HG02938 (cell line): ENCODE results near the gene CLCNKA.
A peak's percentile ranks its signal among the peaks of the same experiment; 100 is the strongest.
"Not testable (repeated sequence)": the region's sequence is repeated elsewhere in the genome, so short reads cannot be mapped to it uniquely, and the experiment has no call there.

Source experiments
- ATAC-seq: cut with Tn5 transposase; IDR thresholded peaks from one replicate; pipeline ENCODE4 v1.9.1; 2021; ENCODE audit warnings: mild to moderate bottlenecking, moderate library complexity; ENCODE audit not compliant: unreplicated experiment

Gene CLCNKA

DNA sequence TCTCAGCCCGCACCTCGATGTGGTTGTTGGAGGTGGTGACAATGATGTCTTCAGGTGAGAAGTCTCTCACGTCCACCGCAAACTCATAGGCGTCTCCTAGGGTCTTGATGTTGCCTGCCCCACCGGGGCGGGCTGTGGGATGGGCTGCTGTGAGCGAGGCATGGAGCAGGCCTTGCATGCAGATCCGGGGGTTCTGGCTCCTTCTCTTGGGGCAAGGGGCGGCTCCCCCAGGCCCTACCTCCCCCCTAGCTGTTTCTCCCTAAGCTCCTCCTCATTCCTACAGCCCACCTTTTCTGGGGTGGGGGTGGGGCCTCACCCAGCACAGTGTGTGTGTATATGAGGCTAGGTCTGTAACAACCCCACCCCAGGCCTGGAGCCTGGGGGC, 4.8 kb upstream of the CLCNKA start:
- ATAC-seq: no peak

DNA sequence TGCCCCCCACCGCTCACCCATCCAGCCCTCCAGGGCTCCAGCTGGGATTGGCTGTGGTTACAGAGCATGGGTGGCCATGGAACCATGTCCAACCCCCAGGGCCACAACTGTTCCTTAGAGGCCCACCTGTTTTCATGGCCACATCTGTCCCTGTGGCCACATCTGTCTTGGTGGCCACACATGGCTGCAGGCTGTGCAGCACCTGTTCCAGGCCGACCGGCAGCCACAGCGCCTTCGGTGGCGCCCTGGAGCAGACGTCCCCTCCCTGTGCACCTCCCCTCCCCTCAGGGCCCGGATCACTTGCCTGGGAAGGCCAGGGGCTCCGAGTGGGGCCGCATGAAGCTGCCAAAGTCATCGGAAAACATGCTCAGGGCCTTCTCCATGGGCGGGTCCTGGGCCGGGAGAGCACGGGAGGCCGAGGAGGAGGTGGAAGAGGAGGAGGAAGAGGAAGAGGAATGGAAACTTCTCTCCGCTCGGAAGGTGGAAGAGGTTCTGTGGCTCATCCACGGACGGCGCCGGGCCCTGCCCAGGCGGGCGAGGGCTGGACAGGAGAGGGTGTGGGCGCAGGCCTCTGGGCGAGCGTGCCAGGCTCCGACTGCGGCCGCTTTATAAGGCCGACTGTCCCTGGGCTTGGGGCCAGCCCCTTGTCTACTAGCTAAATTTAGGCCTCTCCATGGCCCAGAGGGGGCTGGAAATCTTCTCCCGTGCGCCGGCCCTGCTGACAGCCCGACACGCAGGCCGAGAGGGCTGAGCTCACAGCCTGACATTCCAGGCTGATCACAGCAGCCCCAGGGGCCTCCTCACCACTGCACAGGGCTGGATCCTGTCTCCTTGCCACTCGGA, 4.2 kb upstream of the CLCNKA start, which contains the start of gene HSPB7:
HSPB7 (minus strand) TSS at position 583 of the 843 bp plus-strand sequence; CDS start at position 503, 80 bp downstream.
- ATAC-seq: no peak

DNA sequence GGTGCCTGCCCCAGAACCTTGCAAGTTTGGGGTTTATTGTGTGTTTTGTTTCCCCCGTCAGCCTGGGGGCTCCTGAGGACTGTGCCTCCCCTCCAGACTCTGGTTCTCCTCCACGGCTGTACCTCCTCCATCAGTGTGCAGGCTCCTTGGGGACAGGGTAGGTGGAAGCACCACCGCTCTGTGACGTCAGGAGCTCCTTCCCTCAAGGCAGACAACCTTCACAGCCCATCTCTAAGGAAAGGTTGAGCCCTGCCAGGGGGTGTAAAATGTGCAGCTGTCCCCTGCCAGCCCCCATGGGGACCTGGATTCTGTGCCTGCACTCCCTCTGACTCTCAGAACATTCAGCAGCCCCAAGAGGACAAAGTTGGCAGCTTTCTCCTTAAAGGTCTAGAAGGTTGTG, 3.5 kb upstream of the CLCNKA start:
- no peak for ATAC-seq

DNA sequence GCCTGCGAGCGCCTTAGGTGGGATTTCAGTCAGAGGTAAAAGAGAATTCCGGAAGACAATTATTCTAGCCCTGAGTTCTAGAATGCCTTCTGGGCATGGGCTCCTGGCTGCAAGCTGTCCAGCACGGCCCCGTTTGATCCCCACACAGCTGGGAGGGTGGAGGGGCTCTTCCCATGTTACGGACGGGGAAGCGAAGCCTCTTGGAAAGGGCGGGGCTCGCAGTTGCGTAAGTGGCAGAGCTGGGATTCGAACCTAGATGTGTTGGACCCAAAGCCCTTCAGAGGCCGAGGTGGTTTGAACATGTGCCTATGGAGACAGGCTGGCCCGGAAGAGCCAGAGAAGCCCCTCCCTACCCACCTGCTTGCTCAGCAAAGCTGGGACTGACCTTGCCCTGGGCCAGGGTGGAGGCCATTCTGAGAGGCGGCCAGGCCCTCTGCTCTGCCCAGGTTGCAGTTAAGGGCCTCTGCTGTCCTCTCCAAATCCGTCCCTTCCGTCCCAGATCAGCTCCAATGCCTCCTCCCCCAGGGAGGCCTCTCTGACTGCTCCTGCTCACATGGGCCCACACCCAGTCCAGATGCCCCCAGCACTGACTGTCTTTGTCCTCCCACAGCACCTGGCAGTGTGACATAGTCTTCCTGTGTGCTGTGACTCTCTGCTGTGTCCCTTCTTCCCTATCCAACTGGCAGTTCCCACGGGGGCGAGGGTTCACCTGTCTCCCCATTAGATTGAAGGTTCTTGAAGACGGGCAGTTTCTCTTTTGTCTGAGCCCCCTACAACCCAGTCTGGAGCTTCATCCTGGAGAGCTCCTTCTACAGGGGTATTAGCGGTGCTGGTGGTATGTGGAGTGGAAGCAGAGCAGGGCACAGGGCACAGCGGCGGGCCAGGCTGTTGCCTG, 2.8 kb upstream of the CLCNKA start:
- no peak for ATAC-seq

DNA sequence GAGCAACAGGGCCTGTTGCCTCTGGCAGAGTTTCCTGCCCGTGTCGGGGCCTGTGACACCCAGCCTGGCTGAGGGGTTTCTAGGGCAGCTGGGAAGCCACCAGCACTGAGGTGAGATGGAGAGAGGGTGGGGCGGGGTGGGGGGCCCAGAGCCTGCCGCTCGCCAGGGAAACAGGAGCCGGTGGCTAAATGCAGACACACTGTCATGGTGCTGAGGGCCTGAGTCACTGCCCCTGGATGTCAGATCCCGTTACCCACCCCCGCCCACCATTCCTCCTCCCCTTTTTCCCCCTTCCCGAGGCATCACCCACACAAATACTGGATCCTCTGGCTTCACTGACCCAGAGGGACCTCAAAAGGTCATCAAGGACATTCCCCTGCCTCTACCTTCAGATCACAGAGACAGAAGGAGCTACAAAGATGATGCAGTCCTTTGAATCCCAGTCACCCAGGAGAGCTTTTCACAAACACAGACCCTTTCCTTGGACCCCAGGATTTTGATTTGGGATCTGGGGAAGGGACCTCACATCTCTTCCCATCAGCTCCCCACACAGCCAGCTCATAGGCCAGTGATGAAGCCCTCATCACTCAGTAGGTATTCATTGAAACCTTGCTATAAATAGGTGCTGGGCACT, 2.1 kb upstream of the CLCNKA start:
- no peak for ATAC-seq

DNA sequence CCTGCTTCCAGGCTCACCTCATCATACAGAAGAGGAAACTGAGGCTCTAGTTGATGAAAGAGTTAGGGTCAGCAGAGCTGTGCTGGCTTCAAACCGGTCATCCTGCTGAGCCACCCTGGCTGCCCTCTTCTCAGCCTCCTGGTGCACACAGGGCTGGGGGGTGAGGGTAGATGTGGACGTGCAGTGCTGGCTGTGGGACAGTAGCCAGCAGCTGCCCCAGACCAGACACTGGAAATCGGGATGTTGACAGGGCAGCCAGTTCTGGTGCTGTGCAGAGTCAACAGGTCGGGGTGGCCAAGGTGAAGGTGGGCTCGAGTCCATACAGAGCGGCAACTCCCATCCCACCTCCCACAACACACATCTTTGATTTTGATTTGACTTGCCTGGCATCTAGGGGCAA, 1.5 kb upstream of the CLCNKA start:
- ATAC-seq: no peak

DNA sequence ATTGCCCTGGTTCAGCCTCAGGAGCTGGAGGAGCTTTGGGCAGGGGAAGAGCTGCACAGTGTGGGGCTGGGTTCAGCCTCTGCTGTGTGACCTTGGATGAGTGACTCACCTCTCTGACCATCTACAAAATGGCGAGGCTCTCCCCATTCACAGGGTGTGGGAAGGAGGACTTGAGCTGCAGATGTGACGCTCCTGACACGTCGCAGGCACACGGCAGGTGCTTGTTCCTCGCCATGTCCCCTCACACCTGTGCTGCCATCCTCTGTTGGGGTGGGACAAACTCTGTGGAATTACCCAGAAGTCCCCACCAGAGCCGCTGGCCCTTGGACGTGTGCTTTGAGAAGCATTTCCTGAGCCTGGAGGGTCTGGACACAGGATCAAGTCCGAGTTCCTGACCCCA, 958 bp upstream of the CLCNKA start:
- ATAC-seq: not testable (repeated sequence)

DNA sequence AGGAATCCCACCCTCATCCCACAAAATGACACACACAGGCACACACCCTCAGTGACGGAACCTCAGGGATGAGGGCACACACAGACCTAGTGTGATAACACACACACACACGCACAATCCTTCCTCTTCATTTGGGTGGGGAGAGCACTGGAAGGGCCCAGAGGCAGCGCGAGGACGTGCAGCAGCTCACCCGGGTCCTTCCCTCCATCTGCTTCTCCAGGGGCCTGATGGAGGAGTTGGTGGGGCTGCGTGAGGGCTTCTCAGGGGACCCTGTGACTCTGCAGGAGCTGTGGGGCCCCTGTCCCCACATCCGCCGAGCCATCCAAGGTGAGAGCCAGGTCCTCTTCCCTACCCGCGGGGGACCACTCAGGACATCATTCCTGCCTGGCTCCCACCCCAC, 557 bp downstream of the CLCNKA start:
- ATAC-seq: no peak

DNA sequence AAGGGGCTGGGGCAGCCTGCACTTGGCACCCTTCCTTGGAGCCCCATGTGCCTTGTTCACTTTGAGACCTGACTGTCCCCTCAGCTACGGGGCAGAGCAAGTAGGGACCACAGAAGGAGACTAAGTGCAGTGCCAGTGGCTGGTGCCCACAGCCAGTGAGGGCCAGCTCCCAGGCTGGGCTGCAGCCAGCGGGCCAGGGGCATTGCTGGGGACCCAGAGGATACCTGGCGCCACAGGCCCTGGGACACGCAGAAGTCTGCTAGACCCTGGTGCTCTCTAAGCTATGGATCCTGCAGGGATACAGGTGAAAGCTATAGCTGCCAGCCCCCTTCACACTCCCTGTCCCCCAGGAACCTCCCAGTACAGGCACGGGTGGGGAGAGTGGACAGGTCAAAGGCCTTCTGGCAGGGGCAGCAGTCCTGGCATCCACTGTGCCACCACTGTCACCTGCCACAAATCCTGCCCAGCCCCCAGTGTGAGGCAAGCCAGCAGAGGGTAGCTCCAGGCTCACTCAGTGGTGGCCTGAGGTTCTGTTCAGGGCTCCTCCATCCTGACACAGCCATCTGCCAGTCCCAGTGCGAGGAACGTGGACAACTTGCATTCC, 1.3 kb downstream of the CLCNKA start:
- no peak for ATAC-seq

DNA sequence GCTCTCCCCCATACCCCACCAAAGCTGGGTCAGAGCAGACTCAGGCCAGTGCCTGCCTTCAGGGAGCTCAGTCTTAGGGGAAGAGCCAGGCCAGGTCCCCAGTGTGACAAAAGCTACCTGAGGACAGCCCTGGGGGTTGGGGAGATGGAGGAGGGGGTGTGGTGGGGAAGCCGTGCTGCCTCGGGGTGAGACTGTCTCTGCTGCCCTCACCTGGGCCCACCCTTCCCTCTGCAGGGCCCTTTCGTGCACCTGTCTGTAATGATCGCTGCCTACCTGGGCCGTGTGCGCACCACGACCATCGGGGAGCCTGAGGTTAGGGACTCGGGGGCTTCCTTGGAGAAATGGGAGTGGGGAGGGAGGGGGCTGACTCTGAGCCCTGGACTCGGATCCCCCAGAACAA, 4.5 kb downstream of the CLCNKA start:
- not testable (repeated sequence) for ATAC-seq

DNA sequence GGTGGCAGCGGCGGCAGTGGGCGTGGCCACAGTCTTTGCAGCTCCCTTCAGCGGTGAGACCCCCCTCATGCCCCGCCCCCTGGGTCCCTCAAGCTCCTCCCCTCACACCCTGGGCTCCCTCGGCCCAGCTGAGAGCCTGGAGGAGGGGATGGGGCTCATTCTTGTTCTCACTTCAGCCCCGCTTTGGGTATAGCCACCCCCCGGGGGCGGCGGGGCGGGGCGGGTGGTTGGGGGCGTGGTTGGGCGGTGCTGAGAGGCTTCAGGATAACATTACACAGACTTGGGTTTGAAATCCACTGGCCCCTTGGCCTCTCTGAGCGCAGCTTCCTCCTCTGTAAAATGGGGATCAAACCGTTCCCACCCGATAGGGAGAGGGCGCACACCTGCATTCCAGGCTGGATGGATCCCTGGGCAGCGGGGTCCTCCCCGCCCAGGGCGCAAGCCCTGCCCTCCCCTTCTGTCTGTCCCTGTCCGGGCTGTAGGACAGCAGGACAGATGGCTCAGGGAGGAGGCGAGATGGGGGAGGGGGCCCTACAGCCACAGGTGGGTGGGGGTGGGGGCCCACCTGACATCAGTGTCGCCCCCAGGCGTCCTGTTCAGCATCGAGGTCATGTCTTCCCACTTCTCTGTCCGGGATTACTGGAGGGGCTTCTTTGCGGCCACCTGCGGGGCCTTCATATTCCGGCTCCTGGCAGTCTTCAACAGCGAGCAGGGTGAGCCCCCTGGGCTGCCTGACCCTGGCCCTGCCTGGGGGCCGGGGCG, 5.1 kb downstream of the CLCNKA start:
- no peak for ATAC-seq

DNA sequence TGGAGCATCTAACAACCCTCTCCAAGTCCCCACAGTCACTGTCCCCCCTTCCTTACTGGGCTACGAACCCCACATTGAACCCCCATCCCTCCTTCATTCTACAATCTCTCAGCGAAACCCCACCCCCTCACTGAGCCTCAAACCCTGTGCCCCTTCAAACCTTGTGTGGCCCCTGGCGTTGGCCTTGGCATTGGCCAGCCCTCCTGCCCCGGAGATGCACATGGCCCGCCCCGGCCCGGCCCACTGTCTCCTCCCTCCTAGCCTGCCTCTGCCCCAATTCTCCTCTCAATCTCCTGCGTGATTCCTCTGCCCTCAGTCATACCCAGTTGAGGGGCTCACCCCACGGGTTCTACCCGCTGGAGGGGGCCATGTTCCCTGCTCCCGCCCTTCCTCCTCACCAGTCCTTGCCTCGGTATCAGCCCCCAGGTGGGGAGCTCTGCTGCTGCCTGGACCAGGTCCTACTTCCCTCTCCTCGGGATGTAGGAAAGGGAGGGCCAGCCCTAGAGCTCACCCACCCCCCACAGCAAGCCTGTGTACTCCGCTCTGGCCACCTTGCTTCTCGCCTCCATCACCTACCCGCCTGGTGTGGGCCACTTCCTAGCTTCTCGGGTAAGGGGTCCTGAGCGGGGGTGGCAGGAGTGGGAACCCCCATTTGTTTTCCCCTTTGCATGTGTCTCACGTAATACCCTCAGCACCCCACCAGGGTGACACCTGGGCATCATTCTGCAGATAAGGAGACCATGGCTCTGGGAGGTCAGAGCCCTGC, 6.6 kb downstream of the CLCNKA start:
- no peak for ATAC-seq

DNA sequence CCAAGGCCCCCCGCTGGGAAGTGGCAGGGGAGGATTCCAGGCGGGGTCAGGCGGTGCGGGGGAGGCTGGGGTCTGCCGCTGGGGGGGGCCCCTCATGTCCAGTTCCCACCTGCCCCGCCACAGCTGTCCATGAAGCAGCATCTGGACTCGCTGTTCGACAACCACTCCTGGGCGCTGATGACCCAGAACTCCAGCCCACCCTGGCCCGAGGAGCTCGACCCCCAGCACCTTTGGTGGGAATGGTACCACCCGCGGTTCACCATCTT, 7.1 kb downstream of the CLCNKA start:
- ATAC-seq: not testable (repeated sequence)

DNA sequence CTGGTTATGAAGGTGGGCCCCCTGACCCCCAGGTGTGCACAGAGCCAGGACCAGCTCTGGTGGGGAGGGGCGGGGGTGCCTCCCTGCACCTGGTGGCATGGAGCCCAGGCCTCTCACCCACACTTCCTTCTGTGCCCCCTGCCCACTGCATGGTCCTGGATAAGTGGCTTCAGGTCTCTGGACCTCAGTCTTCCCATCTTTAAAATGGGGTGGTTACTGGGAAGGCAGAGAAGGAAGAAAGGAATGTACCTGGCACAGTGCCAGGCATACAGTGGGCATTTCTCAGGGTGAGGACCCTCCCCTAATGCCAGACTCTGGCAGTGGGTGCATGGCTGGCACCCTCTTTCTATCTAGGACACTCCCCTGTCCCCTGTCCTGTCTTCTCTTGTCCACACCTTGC, 7.5 kb downstream of the CLCNKA start:
- ATAC-seq: no peak

DNA sequence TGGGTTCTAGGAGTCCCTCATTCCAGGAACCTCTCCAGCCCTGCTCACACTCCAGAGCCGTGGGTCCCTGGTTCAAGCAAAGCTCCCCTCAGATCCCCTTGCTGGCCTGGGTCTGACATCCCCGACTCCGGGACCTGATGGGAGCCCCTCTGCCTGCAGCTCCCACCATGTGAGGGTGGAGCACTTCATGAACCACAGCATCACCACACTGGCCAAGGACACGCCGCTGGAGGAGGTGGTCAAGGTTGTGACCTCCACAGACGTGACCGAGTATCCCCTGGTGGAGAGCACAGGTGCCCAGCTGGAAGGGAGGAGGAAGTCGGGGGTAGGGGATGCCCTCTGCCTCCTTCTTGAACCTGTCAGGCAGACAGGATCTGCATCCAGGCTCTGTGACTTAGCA, 9.7 kb downstream of the CLCNKA start:
- no peak for ATAC-seq

DNA sequence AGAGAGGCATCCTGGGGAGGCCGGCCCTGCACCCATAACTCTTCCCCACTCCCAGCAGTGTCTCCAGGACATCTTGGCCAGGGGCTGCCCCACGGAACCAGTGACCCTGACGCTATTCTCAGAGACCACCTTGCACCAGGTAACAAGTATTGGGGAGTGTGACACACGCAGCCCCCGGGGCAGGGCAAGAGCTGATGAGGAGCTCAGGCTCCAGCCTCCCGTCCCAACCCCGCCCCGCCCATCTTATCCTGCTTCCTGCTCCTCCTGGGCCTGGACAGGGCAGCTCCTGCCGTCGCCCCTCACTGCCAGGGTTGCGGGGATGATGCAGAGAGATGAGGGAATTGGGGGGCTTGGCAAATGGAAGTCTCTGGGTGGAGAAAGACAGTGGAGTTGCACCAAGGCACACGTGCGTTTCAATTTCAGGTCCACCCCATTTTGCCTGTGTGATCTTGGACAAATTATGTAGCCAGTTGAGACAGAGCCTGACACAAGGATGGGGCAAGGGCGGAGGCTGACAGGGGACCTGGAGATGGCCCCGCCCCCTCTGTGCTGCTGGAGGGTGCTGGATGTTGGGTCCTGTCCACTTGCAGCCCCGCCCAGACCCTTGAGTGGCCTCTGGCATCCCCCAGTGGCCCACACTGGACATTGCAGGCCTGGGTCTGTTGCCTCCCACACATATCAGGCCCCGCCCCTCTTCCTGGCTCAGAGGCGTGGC, 10.7 kb downstream of the CLCNKA start:
- peak; percentile 77 for ATAC-seq

DNA sequence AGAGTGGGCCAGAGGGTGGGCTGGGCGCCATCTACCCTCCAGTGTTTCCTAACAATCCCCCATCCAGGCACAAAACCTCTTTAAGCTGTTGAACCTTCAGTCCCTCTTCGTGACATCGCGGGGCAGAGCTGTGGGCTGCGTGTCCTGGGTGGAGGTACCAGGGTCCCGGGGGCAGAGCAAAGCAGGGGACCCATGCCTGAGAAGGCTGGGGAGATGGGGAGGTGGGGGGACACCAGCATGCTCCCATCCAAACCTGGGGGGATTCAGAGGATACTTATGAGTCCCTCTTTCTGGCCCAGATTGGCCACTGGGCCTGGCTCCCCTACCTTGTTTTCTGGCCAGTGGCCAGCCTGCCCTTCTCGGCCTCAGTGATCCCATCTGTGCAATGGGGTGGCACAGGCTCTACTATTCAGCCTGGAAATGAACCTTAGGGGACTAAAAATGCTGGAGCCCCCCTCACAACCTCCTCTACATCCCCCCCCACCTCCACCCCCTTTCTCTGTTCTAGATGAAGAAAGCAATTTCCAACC, 11.3 kb downstream of the CLCNKA start:
- ATAC-seq: not testable (repeated sequence)

DNA sequence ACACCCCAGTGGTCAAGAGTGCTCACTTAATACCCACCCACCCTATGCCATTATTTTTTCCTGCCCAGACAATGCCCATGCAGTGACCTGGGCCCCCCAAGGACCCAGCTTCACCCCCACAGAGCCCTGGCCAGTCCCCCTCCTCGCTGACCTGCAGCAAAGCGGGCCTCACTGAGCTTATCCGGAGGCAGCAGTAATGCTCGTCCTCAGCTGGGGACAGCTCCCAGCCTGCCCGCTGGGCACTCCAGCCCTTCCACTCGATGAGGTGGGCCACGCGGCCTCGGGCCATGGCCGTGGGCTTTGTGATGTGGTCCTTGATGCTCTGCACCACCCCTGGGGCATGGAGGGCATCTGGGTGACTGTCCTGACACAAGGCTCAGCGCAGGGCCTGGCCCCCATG, 14.6 kb downstream of the CLCNKA start:
- ATAC-seq: not testable (repeated sequence)

DNA sequence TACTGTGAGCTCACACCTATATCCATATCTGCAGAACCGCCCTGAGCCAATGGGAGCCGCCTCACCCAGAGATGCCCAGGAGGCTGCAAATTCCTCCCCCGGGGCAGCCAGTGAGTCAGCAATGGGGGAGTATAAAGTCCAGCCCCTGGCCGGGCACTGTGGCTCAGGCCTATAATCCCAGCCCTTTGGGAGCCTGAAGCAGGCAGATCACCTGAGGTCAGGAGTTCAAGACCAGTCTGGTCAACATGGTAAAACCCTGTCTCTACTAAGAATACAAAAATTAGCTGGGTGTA, 16.7 kb downstream of the CLCNKA start:
- no peak for ATAC-seq
